Measurements from ENCODE around the gene PDZRN4. TPM values are rescaled to one million over a fixed set of nuclear protein-coding genes. Genes with fewer than 3 reads are reported as not detected.
"Not testable (repeated sequence)": the region's sequence is repeated elsewhere in the genome, so short reads cannot be mapped to it uniquely, and the experiment has no call there.

Gene PDZRN4
- total RNA-seq, 1 donor from 2014 or later: 0.20 TPM

GRCh38 chr12:41545761-41546160 is 357.6 kb downstream of the PDZRN4 start:
- DNase-seq (ENCODE audit: low spot score): no peak
- ATAC-seq: no peak

DNA sequence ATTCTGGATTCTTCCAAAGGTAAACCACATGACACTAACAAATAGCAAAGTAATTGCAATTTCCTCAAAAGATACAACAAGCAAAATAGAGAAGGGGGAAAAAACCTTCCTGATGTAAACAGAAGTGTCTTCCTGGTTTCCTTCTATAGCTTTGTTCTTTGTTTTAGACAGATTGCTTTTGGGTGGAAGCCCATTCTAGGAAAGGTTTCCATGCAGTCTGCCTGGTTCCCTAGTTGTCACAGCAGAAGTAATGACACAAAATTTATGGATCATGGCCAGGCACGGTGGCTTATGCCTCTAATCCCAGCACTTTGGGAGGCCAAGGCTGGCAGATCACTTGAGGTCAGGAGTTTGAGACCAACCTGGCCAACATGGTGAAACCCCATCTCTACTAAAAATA is 359.0 kb downstream of the PDZRN4 start:
- not testable (repeated sequence) for DNase-seq (ENCODE audit: low spot score); ATAC-seq

- no peak for ATAC-seq
- no peak for DNase-seq (ENCODE audit: low spot score)
These were observed 360.8 kb downstream of the PDZRN4 start for GRCh38 chr12:41548926-41549325.

GRCh38 chr12:41552588-41552987 is 364.5 kb downstream of the PDZRN4 start:
- ATAC-seq (no peak), DNase-seq (ENCODE audit: low spot score) (no peak)

DNA sequence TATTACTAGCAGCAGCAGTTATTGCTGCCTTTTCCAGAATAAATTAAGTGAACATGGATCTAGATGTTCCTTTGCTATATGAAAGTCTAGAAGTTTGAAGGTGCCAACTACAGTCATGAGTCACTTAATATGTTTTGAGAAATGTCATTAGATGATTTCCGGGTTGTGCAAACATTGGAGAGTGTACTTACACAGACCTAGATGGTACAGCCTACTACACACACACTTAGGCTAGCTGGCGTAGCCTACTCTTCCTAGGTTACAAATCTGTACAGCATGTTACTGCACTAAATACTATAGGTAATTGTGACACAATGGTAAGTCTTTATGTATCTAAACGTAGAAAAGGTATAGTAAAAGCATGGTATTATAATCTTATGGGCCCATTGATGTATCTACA is 368.1 kb downstream of the PDZRN4 start:
- ATAC-seq: no peak
- DNase-seq (ENCODE audit: low spot score): no peak

DNA sequence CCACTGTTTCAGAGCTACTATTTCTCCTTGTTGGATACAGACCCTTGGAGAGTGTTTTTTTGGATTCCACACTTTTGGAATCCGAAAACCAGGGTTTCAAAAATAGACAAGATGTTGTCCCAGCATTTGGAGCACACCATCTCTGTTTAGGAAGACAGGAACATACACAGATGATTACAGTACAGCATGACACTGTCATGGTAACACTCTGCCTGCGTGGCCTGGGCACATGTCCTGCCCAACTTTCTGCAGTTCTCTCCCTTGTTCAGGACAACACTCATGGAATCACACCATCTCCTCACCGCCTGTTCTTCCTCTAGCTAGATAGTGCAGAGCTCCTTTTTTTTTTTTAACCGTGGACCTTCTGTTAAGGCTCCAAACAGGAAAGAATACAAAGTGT is 369.2 kb downstream of the PDZRN4 start:
- DNase-seq (ENCODE audit: low spot score) (no peak), ATAC-seq (no peak)

GRCh38 chr12:41558671-41559070 is 370.6 kb downstream of the PDZRN4 start:
- DNase-seq (ENCODE audit: low spot score): no peak
- ATAC-seq: no peak

DNA sequence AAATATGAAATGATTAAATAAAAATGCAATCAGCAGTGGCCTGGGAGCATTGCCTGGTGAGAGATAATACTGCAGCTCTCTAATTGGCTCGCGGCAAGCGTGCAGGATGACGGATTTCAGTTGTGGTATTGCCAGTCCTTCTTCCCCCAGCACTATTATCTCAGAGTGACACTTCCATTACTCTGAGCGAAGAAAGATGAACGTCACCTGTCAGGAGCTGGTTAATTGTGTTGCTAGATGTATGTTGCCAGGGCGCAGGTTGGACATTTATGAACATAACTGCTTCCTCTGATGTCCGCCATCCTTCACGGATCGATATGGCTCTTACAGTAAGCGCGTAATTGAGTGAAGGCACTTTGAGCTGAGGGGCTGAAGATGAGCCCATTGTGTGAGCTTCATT is 374.9 kb downstream of the PDZRN4 start:
- no peak for DNase-seq (ENCODE audit: low spot score)
- ATAC-seq: no peak

DNA sequence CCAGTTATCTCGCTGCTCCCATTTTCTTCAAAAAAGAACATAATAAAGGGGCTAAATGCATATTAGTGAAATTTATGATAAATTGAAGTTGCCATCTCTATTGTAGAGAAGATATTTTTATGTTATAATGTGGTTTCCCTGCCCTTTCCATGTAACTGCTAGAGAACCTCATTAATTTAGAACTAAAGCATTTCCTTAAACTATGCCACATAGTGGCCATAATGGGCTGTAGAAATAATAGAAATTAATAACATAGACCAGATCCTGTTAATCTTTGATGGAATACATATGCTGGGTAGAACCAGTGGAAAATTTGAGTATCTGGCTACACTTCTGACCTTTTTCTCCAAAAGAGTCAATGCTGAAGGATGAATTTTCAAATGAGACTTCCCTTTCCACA is 376.7 kb downstream of the PDZRN4 start:
- DNase-seq (ENCODE audit: low spot score) (no peak), ATAC-seq (no peak)

GRCh38 chr12:41566703-41567102 is 378.6 kb downstream of the PDZRN4 start:
- DNase-seq (ENCODE audit: low spot score): no peak
- ATAC-seq: no peak

GRCh38 chr12:41573445-41573844 is 385.3 kb downstream of the PDZRN4 start:
- DNase-seq (ENCODE audit: low spot score) (no peak), ATAC-seq (no peak)

DNA sequence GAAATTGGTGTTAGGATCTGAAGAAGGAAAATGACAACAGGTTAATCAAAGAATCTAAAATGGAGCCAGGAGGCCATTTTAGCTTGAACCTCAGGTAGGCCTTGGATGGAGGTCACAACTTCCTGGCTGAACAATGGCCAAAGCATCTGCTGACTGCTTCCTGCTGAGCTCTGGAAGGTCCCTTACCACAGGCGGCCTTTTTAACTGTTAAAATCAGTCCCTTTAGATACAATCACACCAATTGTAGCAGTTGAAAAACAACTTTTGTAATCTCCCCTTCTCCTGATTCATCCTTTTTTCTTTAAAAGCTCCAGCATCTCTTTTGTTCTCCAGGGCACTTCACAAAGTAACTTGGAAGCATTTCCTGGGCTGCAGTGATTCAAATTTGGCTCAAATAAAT is 388.8 kb downstream of the PDZRN4 start:
- ATAC-seq (no peak), DNase-seq (ENCODE audit: low spot score) (no peak)

GRCh38 chr12:41577995-41578394 is 389.9 kb downstream of the PDZRN4 start:
- no peak for DNase-seq (ENCODE audit: low spot score)
- ATAC-seq: no peak

GRCh38 chr12:41585784-41586183 is 397.7 kb downstream of the PDZRN4 start:
- no peak for DNase-seq (ENCODE audit: low spot score)
- no peak for ATAC-seq

- DNase-seq (ENCODE audit: low spot score) (no peak), ATAC-seq (no peak)
These were observed 399.5 kb downstream of the PDZRN4 start for GRCh38 chr12:41587574-41587973.

DNA sequence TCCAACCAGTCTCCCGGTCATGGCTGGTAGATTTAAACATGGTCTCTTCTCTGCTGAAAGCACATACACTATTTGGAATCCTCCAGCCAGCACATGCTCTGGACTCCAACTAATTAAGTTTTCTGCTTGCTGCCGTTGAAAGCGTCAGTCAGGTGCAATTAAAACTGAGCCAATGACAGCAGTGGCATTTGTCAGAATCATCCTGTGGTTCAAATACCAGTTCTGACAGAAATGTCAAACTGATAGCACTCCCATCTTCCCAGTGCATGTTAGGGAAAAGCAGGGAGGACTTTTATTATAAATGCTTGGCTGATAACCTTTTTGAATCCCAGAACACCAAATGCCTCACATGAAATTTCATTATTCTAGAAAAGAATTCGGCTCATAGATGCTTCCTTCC is 401.8 kb downstream of the PDZRN4 start:
- no peak for ATAC-seq
- no peak for DNase-seq (ENCODE audit: low spot score)

DNA sequence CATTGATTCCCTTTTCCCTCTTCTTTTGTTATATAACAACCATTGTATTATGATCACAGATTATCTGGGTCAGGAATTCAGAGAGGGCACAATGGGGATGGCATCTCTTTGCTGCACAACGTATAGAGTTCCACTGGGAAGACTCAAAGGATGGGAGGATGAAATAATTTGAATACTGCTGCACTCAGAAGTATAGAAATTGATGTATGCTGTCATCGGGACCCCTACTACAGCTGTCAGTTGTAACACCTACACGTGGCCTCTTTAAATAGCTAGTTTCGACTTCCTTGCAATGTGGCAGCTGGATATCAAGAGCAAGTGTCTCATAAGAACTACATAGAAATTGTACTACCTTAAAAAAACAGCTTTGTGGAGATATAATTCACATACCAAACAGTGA is 408.1 kb downstream of the PDZRN4 start:
- ATAC-seq: no peak
- no peak for DNase-seq (ENCODE audit: low spot score)

DNA sequence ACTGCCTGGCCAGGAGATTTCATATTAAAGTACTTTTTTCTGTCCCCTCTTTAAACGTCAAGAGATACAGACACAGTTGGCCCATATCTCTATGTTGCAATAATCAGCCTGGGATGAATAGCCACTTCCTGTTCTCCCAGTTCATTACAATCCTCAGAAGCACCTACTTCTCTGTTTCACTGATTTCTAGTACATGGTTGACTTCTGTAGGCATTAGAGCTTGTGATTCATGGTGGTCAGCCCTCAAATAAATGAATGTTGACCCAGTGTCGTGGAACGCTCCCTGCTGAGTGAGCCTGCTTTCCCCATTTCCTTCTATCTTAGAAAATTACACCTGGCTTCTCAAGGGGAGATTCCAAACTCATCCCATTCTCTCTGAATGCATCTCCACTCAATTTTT is 416.7 kb downstream of the PDZRN4 start:
- ATAC-seq (no peak), DNase-seq (ENCODE audit: low spot score) (no peak)

- DNase-seq (ENCODE audit: low spot score) (no peak), ATAC-seq (no peak)
These were observed 417.6 kb downstream of the PDZRN4 start for GRCh38 chr12:41605545-41606305.

DNA sequence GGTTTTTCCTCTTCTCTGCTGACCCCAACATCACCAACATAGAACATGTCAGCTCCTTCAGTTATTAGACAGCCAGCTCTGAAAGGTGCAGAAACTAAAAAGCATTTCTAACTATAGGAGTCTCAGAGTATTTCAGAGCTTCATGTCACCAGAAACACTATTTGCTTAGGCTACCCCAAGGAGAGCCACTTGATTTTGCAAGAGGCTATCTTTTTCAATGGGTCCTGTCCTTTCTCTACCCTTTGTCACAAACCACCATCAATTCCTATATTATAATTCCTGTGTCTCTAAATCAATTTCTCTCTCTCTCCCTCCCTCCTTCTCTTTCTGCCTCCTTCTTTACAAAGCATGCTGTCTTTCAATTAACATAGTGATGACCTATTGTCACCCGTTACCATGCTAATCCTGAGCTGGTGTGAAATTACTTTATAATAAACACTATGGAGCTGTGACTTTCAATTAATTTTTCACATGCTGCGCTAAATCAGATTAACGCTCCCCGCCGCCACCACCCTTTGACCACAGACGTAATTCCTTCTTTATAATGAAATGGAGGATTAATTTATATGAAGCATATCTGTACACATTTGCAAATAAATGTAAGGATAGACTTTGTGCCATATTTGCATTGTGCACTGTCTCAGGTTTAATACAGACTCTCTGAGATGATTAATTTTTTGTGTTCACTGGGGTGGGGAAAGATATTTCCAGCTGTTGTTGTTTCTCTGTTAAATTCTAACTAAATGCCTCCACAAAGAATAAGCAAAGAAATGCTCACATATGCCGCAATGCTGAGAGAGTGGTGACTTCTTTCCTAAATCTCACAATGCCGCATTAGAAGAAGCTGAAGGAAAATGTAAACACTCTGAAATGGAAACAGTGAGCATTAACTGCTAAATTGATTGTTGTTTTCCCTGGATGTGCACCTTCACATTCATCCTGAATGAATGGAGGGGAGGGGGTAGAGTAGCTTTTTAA is 418.6 kb downstream of the PDZRN4 start:
- ATAC-seq (no peak), DNase-seq (ENCODE audit: low spot score) (no peak)

DNA sequence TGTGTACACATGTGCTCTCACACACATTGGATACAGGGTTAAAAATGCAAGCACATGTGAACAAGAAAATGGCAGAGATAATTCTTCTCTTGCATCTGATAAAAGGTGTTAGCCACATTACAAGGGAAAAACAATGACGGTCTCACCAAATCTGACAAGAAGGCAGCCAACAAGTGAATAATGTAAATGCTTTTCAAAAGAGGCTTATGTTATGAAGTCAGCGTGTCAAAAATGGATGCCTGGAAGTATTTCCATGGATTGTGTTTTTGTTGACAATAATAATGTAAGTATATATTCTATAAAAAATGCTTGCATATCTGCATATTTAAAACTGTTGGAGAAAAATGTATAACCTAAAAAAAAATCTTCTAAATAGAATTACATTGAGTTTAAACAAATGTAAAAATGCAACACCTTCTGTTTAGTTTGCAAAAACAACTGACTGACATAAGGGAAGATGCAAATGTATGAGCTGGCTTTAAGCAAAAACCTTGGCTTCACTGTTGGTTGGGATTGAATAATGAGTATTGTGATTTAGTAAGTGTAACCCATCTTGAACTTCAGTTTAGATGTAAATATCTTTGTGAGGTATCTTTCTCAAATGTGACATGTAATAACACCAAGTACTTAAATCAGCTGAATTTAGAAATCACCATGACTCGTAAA is 424.9 kb downstream of the PDZRN4 start:
- DNase-seq (ENCODE audit: low spot score) (no peak), ATAC-seq (no peak)

Data from left lobe of liver (tissue), 2 donors.